PC-9 (cell line): Measurements from ENCODE around the gene ACTR1A. TPM values are rescaled to one million over a fixed set of nuclear protein-coding genes. Genes with fewer than 3 reads are reported as not detected.

Source experiments
- BruUV-seq: library from RNA; stranded (reverse); fragments of 400-500 nt; replicated peaks from 2 replicates; lab custom pipeline; 2021; lab: Mats Ljungman, UMichigan
- CTCF ChIA-PET: fragments of 300-600 bp; sonication (Branson Sonifier 250); formaldehyde crosslinking; loops from one replicate; lab custom pipeline; 2022; ENCODE audit warnings: antibody characterized with exemption; lab: Charles Lee
- POLR2A ChIA-PET: fragments of 300-600 bp; sonication (Branson Sonifier 250); formaldehyde crosslinking; loops from one replicate; lab custom pipeline; 2022; ENCODE audit warnings: antibody characterized with exemption; ENCODE audit not compliant: unreplicated experiment; lab: Charles Lee
- DNase-seq, 2 experiments: peaks; one replicate each; pipeline versions ENCODE4 v3.0.0 to v3.0.0-alpha.2; 2015 to 2022; ENCODE audit warnings: mixed read lengths in 1 of 2
- H2AFZ ChIP-seq: fragments of 200-600 bp; sonication (generic); 2 replicates; pipeline ENCODE4 v1.8.1; 2017; ENCODE audit warnings: antibody characterized with exemption
- H3F3A ChIP-seq: fragments of 200-600 bp; sonication (generic); 2 replicates; pipeline ENCODE4 v1.8.1; 2017; ENCODE audit warnings: antibody characterized with exemption, mild to moderate bottlenecking, low read depth; ENCODE audit not compliant: insufficient read depth
- H3K27ac ChIP-seq: fragments of 200-600 bp; sonication (generic); 2 replicates; pipeline ENCODE4 v1.6.1; 2016; ENCODE audit warnings: mixed run types
- H3K27me3 ChIP-seq: fragments of 200-600 bp; sonication (generic); 2 replicates; pipeline ENCODE4 v1.6.1; 2016; ENCODE audit warnings: low read depth, mixed run types; ENCODE audit not compliant: insufficient read depth
- H3K36me3 ChIP-seq: fragments of 200-600 bp; sonication (generic); 2 replicates; pipeline ENCODE4 v1.6.1; 2016; ENCODE audit warnings: low read depth, mixed run types
- H3K4me1 ChIP-seq: fragments of 200-600 bp; sonication (generic); replicated peaks from 2 replicates; pipeline ENCODE4 v1.6.1; 2016; ENCODE audit warnings: mixed run types; ENCODE audit not compliant: insufficient read depth
- H3K4me2 ChIP-seq: fragments of 200-600 bp; sonication (generic); 2 replicates; pipeline ENCODE4 v1.6.1; 2017; ENCODE audit warnings: mixed run types
- H3K4me3 ChIP-seq: fragments of 200-600 bp; sonication (generic); 2 replicates; pipeline ENCODE4 v1.6.1; 2016; ENCODE audit warnings: mixed run types
- H3K79me2 ChIP-seq: fragments of 200-600 bp; sonication (generic); 2 replicates; pipeline ENCODE4 v1.6.1; 2017; ENCODE audit warnings: low read depth, mixed run types
- H3K9me2 ChIP-seq: fragments of 200-600 bp; sonication (generic); 2 replicates; pipeline ENCODE4 v1.8.1; 2017; ENCODE audit warnings: mild to moderate bottlenecking; ENCODE audit not compliant: insufficient read depth
- H3K9me3 ChIP-seq: fragments of 200-600 bp; sonication (generic); 2 replicates; pipeline ENCODE4 v1.8.1; 2016; ENCODE audit warnings: low read depth; ENCODE audit not compliant: insufficient read depth
- H4K20me1 ChIP-seq: fragments of 200-600 bp; sonication (generic); 2 replicates; pipeline ENCODE4 v1.8.1; 2017; ENCODE audit not compliant: insufficient read depth
- CTCF ChIP-seq: fragments of 200-600 bp; sonication (generic); conservative IDR thresholded peaks from 2 replicates; pipeline ENCODE4 v1.6.1; 2017; ENCODE audit warnings: mixed run types, antibody characterized with exemption, mild to moderate bottlenecking, moderate library complexity
- EZH2 ChIP-seq: fragments of 200-600 bp; sonication (generic); IDR thresholded peaks from 2 replicates; pipeline ENCODE4 v1.8.0; 2017; ENCODE audit warnings: antibody characterized with exemption, low read depth
- intact Hi-C: fragments of 100-400 bp; cut with micrococcal nuclease; formaldehyde crosslinking; loops from one replicate; pipeline ENCODE4 v1.10.0; 2022; ENCODE audit not compliant: unreplicated experiment
- total RNA-seq: library from RNA; stranded (reverse); gene quantifications from 2 replicates; pipeline ENCODE4 v1.2.3, GENCODE V29; 2021

Gene ACTR1A
- total RNA-seq, 1 experiment from 2014 or later: 29.4 TPM

- H3K79me2 ChIP-seq: peaks cover 6% of the 10 kb centered on the region; the same call in 1 of the 2 replicates
- H3K36me3 ChIP-seq: no peaks in the 10 kb centered on the region
- no peak overlapping the region for H3K4me3 ChIP-seq
- no peaks in the 10 kb centered on the region for H3K9me2 ChIP-seq
- no peak overlapping the region for H3K4me2 ChIP-seq
- no TSS peak for BruUV-seq
- H3F3A ChIP-seq: no peaks in the 10 kb centered on the region
- no peaks in the 10 kb centered on the region for H4K20me1 ChIP-seq
- CTCF ChIA-PET: no interaction called here
- no peaks in the 10 kb centered on the region for H3K9me3 ChIP-seq
- intact Hi-C loops: no loop called here
- no peak overlapping the region for H3K27ac ChIP-seq
- DNase-seq: no peak
- POLR2A ChIA-PET: no interaction called here
- TF ChIP-seq CTCF: no peak
- H2AFZ ChIP-seq: no peak overlapping the region
- no peaks in the 10 kb centered on the region for H3K4me1 ChIP-seq
- no peaks in the 10 kb centered on the region for H3K27me3 ChIP-seq
Observed at GRCh38 chr10:102434394-102435132, 67.9 kb downstream of the ACTR1A start.

DNA sequence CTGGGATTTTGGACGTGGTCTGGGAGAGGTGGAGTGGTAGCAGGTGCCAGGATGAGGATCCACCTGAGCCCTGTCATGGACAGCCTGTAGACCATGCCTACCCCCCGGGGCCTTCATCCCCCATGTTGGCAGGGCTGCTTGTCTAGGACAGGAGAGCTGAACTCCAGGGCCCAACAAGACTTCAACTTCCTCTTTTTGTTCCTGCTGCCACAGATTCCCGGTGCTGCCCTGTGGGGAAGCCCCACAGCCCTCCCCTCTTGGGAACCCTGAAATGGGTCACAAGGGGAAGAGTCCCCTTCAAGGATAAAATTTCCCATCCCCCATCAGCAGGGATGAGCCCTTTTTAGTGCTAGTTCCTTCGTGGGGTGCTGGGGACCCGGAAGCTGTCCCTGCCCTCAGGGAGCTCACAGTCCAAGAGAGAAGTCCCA lies 68.9 kb downstream of the ACTR1A start:
- H3K4me2 ChIP-seq: no peak overlapping the region; the same call in 1 of the 2 replicates

More for the DNA sequence above, 68.9 kb downstream of the ACTR1A start:
- intact Hi-C loops: no loop called here
- CTCF ChIA-PET: no interaction called here
- Histone ChIP-seq H3K9me3 (no peaks in the 10 kb centered on the region), H3F3A (no peaks in the 10 kb centered on the region), H3K79me2 (peaks cover 6% of the 10 kb centered on the region; the same call in 1 of the 2 replicates), H3K36me3 (no peaks in the 10 kb centered on the region), H3K9me2 (no peaks in the 10 kb centered on the region), H2AFZ (no peak overlapping the region), H3K4me3 (no peak overlapping the region), H3K27me3 (no peaks in the 10 kb centered on the region), H3K4me1 (no peaks in the 10 kb centered on the region), H3K27ac (no peak overlapping the region), H4K20me1 (no peaks in the 10 kb centered on the region)
- no peak for DNase-seq
- no TSS peak for BruUV-seq
- no peak for TF ChIP-seq CTCF
- no peak for TF ChIP-seq EZH2
- POLR2A ChIA-PET: no interaction called here
